NCI-H187 treated with DMSO at 0.1 percent for 48 hours (cell line): ENCODE data around the gene UAP1L1.
"Not testable (repeated sequence)": the region's sequence is repeated elsewhere in the genome, so short reads cannot be mapped to it uniquely, and the experiment has no call there.

Source experiments
- DNase-seq: peaks from one replicate; lab custom pipeline; 2025; lab: John Stamatoyannopoulos, UW

UAP1L1 gene

GRCh38 chr9:137056739-137057415, 20.4 kb upstream of the UAP1L1 start:
- no peak for DNase-seq

- no peak for DNase-seq
Measured at GRCh38 chr9:137057545-137057944, 19.8 kb upstream of the UAP1L1 start.

GRCh38 chr9:137058521-137059234, 18.6 kb upstream of the UAP1L1 start:
- no peak for DNase-seq

GRCh38 chr9:137062384-137062783, 14.9 kb upstream of the UAP1L1 start:
- no peak for DNase-seq

- not testable (repeated sequence) for DNase-seq
Measured at GRCh38 chr9:137062798-137063197, 14.5 kb upstream of the UAP1L1 start.

GRCh38 chr9:137063311-137064026, 13.8 kb upstream of the UAP1L1 start:
- no peak for DNase-seq

GRCh38 chr9:137064027-137064879, 13.1 kb upstream of the UAP1L1 start:
- DNase-seq: no peak

GRCh38 chr9:137064880-137065164, 12.5 kb upstream of the UAP1L1 start:
- DNase-seq: no peak

- no peak for DNase-seq
Measured at GRCh38 chr9:137065336-137065967, 11.9 kb upstream of the UAP1L1 start.

GRCh38 chr9:137066096-137066861, 11.0 kb upstream of the UAP1L1 start:
- DNase-seq: no peak

- peak; percentile 6 for DNase-seq
Measured at GRCh38 chr9:137067860-137068538, 9.3 kb upstream of the UAP1L1 start.

GRCh38 chr9:137068539-137069507, 8.5 kb upstream of the UAP1L1 start:
- no peak for DNase-seq

- DNase-seq: no peak
Measured at GRCh38 chr9:137069508-137070091, 7.7 kb upstream of the UAP1L1 start.

GRCh38 chr9:137070201-137070905, 7.0 kb upstream of the UAP1L1 start, which contains the start of gene SAPCD2:
Gene SAPCD2, minus strand, starts transcription at chr9:137070557. Its CDS starts 97 bp downstream, at chr9:137070460.
- peak; percentile 22 for DNase-seq

- DNase-seq: no peak
Measured at GRCh38 chr9:137070906-137071275, 6.4 kb upstream of the UAP1L1 start.

GRCh38 chr9:137071282-137071681, 6.0 kb upstream of the UAP1L1 start:
- DNase-seq: no peak

GRCh38 chr9:137073992-137074399, 3.3 kb upstream of the UAP1L1 start:
- no peak for DNase-seq

GRCh38 chr9:137074657-137075274, 2.6 kb upstream of the UAP1L1 start:
- DNase-seq: no peak
